ENCODE results near the gene GIPC2. TPM values are rescaled to one million over a fixed set of nuclear protein-coding genes. Genes with fewer than 3 reads are reported as not detected.

Gene GIPC2
- total and polyA plus RNA-seq, 2 donors (not counting 3 experiments of a cell fraction or from before 2014, with no cell fraction given): 2.8 to 9.6 TPM

GRCh38 chr1:78049396-78049795 is 3.6 kb downstream of the GIPC2 start:
- CTCF ChIA-PET: interaction anchor here (0.7 to 1.5 kb wide), 2 partner anchors 10 to 828 kb away, joined by 3 read pairs; no protein-coding TSS in a partner anchor
- dilution Hi-C loops (cut with MboI; ENCODE audit: extremely low pct_ligation_motif_present, low sequenced_read_pairs): no loop called here
- no peak for FAIRE-seq

More at GRCh38 chr1:78049396-78049795, 3.6 kb downstream of the GIPC2 start:
- H3K9me3 ChIP-seq (replicated peaks; ENCODE audit: control insufficient read depth, insufficient read depth, low read length): no peaks in the 10 kb centered on the region
- POLR2A ChIA-PET: no interaction called here
- peaks cover 46% of the 10 kb centered on the region for H3K4me1 ChIP-seq (ENCODE audit: control insufficient read depth, extremely low read depth, insufficient read depth, low read length)
- no peak for TF ChIP-seq GATA2 (IDR thresholded peaks at IDR 0.05; ENCODE audit: insufficient read depth, insufficient read length, low read depth, low read length)
- TF ChIP-seq POLR2AphosphoS5 (IDR thresholded peaks at IDR 0.05; ENCODE audit: insufficient read depth, low read depth, low read length): no peak
- no peak for TF ChIP-seq JUN (IDR thresholded peaks at IDR 0.05; ENCODE audit: borderline replicate concordance, insufficient read depth, insufficient read length, low read depth)
- no peak for TF ChIP-seq FOS (IDR thresholded peaks at IDR 0.05; ENCODE audit: borderline replicate concordance, insufficient read depth, low read length)
- TF ChIP-seq, protein P1, sequence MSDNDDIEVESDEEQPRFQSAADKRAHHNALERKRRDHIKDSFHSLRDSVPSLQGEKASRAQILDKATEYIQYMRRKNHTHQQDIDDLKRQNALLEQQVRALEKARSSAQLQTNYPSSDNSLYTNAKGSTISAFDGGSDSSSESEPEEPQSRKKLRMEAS (IDR thresholded peaks at IDR 0.05; ENCODE audit: insufficient read depth, insufficient read length): no peak
- TF ChIP-seq, protein P2, sequence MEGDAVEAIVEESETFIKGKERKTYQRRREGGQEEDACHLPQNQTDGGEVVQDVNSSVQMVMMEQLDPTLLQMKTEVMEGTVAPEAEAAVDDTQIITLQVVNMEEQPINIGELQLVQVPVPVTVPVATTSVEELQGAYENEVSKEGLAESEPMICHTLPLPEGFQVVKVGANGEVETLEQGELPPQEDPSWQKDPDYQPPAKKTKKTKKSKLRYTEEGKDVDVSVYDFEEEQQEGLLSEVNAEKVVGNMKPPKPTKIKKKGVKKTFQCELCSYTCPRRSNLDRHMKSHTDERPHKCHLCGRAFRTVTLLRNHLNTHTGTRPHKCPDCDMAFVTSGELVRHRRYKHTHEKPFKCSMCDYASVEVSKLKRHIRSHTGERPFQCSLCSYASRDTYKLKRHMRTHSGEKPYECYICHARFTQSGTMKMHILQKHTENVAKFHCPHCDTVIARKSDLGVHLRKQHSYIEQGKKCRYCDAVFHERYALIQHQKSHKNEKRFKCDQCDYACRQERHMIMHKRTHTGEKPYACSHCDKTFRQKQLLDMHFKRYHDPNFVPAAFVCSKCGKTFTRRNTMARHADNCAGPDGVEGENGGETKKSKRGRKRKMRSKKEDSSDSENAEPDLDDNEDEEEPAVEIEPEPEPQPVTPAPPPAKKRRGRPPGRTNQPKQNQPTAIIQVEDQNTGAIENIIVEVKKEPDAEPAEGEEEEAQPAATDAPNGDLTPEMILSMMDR (IDR thresholded peaks at IDR 0.05; ENCODE audit: extremely low read depth in 1 of 2, insufficient read depth in 1 of 2, low read depth in 1 of 2, low read length in 2 of 2): no peak
- no peak for TF ChIP-seq MYC (IDR thresholded peaks at IDR 0.05; ENCODE audit: low read depth, low read length)
- no peak for TF ChIP-seq POLR2A (IDR thresholded peaks at IDR 0.05; ENCODE audit: low read depth, low read length)
- TF ChIP-seq EZH2 (IDR thresholded peaks at IDR 0.05; ENCODE audit: borderline replicate concordance, low read depth, low read length, severe bottlenecking): no peak
- no peaks in the 10 kb centered on the region for H4K20me1 ChIP-seq (replicated peaks; ENCODE audit: control insufficient read depth, extremely low read depth, insufficient read depth, low read length)
- no peaks in the 10 kb centered on the region for H3K9me1 ChIP-seq (replicated peaks; ENCODE audit: control insufficient read depth, extremely low read depth, insufficient read depth, low read length)
- H3K9ac ChIP-seq (replicated peaks; ENCODE audit: extremely low read depth, insufficient read depth, low read length): no peak overlapping the region
- DNase-seq (ENCODE audit: low read depth, low spot score): no peak
- H3K4me3 ChIP-seq (replicated peaks in 1 of 3; ENCODE audit: insufficient read depth in 1 of 3, low read depth in 1 of 3, low read length in 3 of 3): no peak overlapping the region
- no peaks in the 10 kb centered on the region for H3K27me3 ChIP-seq (ENCODE audit: control insufficient read depth in 2 of 2, insufficient read depth in 2 of 2, low read length in 2 of 2)
- H3K27ac ChIP-seq (ENCODE audit: insufficient read depth, low read depth, low read length): no peak overlapping the region
- no peak overlapping the region for H3K4me2 ChIP-seq (ENCODE audit: insufficient read depth, low read length)
- intact Hi-C loops (cut with micrococcal nuclease): no loop called here
- no peaks in the 10 kb centered on the region for H3K36me3 ChIP-seq (ENCODE audit: control insufficient read depth in 2 of 2, extremely low read depth in 1 of 2, insufficient read depth in 2 of 2, low read length in 2 of 2)
- H2AFZ ChIP-seq (ENCODE audit: low read depth, low read length): no peak overlapping the region
- BruUV-seq (replicated peaks): no TSS peak
- no peaks in the 10 kb centered on the region for H3K79me2 ChIP-seq (ENCODE audit: control insufficient read depth, insufficient read depth, low read length)
